NCI-H1417 treated with DMSO at 0.1 percent for 48 hours (cell line): ENCODE measurements around the gene MZT2A.
"Not testable (repeated sequence)": the region's sequence is repeated elsewhere in the genome, so short reads cannot be mapped to it uniquely, and the experiment has no call there.

Experiments
- DNase-seq: peaks from one replicate; lab custom pipeline; 2025; lab: John Stamatoyannopoulos, UW

MZT2A gene

GRCh38 chr2:131492418-131493198 is 411 bp upstream of the MZT2A start:
- DNase-seq: peak; percentile 76

- DNase-seq: not testable (repeated sequence)
Measured at GRCh38 chr2:131491469-131491836, 744 bp downstream of the MZT2A start.

- DNase-seq: not testable (repeated sequence)
Measured at GRCh38 chr2:131490616-131491468, 1.4 kb downstream of the MZT2A start.

GRCh38 chr2:131488306-131489205 is 3.6 kb downstream of the MZT2A start:
- DNase-seq: no peak

- not testable (repeated sequence) for DNase-seq
Measured at GRCh38 chr2:131486201-131486902, 5.8 kb downstream of the MZT2A start.

- not testable (repeated sequence) for DNase-seq
Measured at GRCh38 chr2:131484906-131485460, 7.2 kb downstream of the MZT2A start.

- DNase-seq: not testable (repeated sequence)
Measured at GRCh38 chr2:131483981-131484820, 8.0 kb downstream of the MZT2A start.

- DNase-seq: not testable (repeated sequence)
Measured at GRCh38 chr2:131482506-131483155, 9.6 kb downstream of the MZT2A start.

GRCh38 chr2:131480351-131480750 is 11.8 kb downstream of the MZT2A start:
- DNase-seq: not testable (repeated sequence)

- not testable (repeated sequence) for DNase-seq
Measured at GRCh38 chr2:131478850-131479461, 13.2 kb downstream of the MZT2A start.

GRCh38 chr2:131478074-131478849 is 13.9 kb downstream of the MZT2A start:
- not testable (repeated sequence) for DNase-seq

- DNase-seq: not testable (repeated sequence)
Measured at GRCh38 chr2:131477227-131477626, 15.0 kb downstream of the MZT2A start.

- DNase-seq: not testable (repeated sequence)
Measured at GRCh38 chr2:131476363-131476762, 15.8 kb downstream of the MZT2A start.

GRCh38 chr2:131475831-131476230 is 16.4 kb downstream of the MZT2A start, which contains the start of gene TUBA3D:
TUBA3D (plus strand) TSS chr2:131476119; CDS start chr2:131476200, 81 bp downstream.
- DNase-seq: no peak

- not testable (repeated sequence) for DNase-seq
Measured at GRCh38 chr2:131473266-131473665, 18.9 kb downstream of the MZT2A start.

GRCh38 chr2:131471624-131472023 is 20.6 kb downstream of the MZT2A start:
- not testable (repeated sequence) for DNase-seq

- not testable (repeated sequence) for DNase-seq
Measured at GRCh38 chr2:131470944-131471343, 21.3 kb downstream of the MZT2A start.

- not testable (repeated sequence) for DNase-seq
Measured at GRCh38 chr2:131467722-131468121, 24.5 kb downstream of the MZT2A start.
